HG02938 (cell line): ENCODE results near the gene CMSS1.
"Not testable (repeated sequence)": the region's sequence is repeated elsewhere in the genome, so short reads cannot be mapped to it uniquely, and the experiment has no call there.

ENCODE experiments used
- ATAC-seq: cut with Tn5 transposase; IDR thresholded peaks from one replicate; pipeline ENCODE4 v1.9.1; 2021; ENCODE audit warnings: mild to moderate bottlenecking, moderate library complexity; ENCODE audit not compliant: unreplicated experiment

Gene CMSS1

DNA sequence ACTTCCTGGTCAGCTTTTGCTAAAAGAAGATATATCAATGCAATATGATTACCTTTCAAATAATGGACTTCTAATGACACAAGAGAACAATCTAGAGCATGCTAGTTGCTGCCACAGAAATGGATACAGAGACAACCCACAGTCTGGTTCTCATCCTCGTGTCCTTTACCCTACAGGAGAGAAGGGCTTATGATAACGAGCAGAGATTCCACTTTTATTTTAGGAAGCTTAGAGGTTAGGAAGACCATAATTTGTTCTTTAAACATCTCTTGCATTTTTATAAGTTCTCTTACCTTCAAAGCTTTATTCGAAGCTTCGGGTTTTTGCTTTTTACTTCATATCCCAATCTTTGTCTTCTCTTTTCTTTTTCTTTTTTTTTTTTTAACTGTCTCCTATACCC lies 257.5 kb downstream of the CMSS1 start:
- no peak for ATAC-seq

DNA sequence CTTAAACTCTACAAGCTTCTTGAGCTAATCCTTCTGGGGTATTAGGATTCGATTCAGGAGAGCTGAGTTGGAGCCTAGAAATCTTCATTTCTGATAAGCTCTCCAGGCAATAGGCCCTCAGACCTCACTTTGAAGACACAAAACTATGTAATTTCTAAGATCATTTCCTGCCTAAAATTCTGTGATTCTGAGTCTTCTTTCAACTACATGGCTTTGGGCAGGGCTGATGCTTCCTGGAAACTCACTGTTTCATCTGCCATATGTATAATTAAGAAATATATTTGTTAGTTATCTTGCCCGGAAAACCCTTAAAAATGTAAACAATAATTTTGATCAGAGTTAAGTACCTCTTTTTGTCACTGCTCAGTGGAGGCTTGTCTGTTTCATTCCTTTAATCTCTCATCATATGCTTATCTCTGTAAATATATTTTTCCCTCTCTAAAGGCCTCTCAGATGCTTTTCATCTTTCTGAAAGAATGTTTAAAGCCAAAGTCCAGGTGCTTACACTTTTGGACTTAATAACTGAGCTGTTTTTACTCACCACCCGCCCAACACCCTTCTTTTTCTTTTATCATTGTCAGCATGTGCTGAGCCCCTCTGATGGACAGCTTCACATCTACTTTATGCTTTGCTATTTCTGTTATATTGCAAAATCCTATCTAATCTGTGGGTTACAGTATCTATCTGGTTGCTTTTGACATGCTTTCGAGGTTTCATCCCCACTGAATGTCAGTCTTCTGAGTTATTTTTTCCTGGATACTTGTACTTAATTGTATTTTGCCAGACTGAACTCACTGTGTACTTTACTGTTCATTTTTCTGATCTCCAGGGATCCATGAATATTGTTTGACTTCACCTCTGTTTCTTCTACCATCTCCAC lies 258.4 kb downstream of the CMSS1 start:
- no peak for ATAC-seq

DNA sequence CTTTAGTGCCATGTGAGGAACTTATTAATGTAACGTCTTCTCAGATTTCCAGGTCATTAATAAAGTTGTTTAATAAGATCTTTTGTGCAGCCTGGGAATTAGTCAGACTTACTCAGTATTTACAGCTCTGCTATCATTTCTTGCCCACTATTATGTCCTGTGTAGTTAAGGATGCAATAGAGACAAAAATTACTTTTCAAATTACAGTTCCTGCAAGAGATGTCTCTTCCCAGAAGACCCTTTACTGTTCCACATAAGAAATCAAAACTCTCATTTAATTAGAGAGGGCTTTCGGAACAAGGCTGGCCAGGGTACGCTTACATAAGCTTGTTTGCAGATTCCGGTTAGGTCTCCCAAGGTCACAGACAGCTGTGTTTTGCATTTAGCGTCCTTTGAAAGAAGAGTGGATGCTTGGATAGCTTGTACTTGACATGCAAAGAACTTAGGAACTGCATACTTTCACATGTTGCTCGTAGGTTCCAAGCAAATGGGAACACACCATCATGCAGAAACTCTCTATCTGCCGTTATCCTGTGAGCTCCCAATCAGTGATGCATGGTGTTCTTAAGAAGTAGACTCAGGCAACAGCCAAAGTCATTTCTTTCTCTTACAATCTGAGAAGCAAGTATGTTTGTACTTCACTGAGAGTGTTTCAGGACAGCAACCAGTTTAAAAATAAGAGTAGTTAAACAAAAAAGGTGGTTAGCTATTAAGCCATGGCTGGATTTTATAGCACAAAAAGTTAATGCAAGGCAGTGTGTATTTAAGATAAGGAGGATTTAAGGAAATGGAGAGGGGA lies 259.3 kb downstream of the CMSS1 start:
- no peak for ATAC-seq

DNA sequence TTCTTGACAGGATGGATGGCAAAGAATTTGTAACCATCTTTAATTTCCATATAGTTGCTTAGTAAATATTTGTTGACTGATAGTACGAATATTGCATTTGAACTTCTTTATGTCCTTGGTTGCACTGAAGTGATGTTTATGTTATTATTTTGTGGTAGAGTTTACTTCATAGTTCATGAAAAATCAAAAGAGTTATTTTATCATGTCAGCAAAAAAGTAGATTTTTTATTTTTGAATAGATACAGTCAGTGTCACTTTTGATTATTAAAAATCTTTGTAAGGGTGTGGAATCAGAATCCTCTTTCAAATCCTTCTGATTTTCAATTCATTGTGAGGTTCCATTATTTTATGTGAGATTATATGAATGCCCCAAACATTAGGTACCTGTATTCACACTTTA lies 261.7 kb downstream of the CMSS1 start:
- ATAC-seq = no peak

DNA sequence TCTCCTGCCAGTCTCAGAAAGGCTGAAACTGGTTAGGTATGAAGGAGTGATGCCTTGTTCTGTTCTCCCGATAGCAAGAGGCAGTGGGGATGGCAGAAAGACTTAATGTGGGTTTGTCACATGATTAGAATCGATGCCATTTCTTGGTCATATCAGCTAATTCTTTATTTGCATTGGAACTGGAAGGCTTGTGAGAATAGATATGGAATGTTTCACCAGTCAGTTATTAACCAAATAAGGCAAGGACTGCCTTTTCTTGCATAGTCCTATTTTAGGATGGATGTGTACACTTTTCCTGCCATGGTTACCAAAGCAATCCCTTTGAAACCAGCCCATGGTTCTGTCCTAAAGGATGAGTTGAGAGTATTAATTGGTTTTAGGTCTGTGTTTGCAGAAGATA lies 262.9 kb downstream of the CMSS1 start:
- no peak for ATAC-seq

DNA sequence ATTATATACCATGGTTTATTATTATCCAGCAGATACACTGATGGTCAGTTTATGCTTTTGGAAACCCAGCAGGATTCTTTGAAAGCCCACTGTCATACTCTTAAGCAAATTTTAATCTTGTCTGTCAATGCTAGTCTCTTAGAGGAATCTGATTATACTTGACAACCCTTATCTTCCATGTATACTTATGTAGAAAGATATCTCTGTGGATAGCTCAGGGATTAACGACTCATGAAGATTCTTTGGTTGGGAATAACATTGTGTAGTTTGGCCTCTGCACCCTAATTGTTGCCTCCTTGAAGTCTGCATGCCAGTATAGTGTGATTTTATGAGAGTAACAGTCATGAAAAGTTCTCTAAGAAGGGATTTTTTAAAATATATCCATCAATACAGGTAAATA lies 263.6 kb downstream of the CMSS1 start:
- no peak for ATAC-seq

DNA sequence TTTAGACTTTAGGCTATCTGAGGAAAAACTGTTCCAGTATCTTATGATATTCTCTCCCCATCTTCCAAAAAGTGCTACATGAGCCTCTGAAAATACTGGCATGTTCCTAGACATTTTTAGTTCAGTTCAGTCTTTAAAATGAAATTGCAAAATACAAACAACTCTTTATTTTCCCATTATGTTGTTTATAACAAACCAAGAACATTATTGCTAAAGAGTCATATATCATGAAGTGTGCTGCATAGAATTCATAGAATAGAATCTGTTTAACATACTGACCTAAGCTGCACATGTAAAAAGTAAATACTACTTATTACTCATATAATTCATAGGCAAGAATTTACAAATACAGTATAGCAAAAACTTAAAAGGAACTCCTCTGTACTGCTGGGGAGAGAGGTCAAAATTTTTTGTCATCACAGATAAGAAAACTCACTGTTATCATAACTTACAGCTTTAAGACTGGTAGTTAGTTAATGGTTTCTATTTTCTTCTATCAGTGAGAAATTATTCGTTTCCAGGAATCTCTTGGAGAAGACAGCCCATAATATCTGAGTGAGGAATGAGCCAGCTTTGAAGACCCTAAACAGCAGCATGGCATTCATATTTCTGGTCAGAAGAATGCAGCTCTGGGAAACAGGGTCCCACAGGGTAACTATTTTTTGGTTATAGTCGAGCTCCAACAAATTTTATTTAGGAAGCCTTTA lies 264.5 kb downstream of the CMSS1 start:
- ATAC-seq = no peak

DNA sequence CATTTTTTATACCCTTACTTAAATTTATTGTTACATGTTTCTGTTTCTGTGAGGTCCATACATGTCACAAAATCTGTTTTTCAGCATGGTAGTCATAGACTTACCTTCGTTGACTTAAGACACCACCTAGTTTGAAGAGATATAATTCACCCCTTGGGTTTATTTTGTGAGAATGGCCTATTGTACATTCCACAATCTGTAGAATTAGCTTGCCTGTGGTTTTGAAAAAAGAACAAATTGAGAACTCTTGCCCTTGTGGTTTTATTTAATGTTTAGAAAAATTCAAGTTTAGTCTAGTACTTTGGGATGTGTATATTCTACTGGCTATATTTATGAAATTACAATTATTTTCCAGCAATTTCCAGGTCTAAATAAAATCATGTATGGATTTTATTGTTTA lies 265.1 kb downstream of the CMSS1 start:
- ATAC-seq = no peak

DNA sequence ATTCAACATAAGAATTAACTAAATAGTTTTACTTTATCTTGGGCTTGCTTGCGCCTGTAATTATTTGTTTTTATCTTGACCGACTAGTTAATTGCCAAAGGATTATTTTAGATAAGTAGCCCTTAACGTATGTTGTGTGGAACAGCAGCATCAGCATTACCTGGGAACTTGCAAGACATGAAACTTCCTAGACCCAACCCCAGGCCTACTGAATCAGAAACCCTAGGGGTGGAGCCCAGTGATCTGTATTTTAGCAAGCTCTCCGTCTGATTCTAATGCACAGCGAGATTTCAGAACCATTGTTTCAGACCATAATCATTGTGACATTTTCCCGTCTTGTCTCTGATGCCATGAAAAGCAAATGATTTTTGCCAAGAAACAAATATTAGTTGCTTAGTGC lies 265.5 kb downstream of the CMSS1 start:
- ATAC-seq = no peak

DNA sequence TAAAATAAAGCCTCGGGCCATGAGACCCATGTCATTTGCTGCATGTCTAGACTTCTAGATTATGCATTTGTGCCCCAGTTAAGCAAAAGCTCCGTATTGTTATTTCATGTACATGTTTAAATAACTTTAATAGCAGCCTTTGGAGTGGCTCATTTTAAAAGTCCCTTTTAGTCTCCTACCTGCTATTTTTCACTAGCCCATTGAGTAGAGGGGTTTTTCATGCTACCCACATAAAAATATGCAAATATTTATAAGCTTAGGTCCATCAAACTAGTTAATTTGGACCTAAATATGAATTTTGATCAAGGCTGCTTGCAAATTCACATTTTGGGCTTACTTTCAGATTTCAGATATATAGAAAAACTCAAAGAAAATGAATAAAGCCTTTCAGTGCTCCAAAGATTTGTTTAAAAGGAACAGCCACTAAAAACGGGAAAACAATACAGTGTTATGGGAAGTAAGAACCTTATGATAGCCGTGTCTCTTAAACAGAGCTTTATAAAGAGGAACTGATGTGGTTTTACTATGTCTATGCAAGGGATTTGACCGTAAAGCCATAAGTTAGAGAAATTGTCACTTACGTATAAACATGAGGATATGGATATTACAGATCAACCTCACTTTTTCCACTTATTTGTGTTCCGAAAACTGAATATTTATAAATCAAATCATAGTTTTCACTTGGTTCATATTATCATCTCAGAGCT lies 266.6 kb downstream of the CMSS1 start:
- no peak for ATAC-seq

DNA sequence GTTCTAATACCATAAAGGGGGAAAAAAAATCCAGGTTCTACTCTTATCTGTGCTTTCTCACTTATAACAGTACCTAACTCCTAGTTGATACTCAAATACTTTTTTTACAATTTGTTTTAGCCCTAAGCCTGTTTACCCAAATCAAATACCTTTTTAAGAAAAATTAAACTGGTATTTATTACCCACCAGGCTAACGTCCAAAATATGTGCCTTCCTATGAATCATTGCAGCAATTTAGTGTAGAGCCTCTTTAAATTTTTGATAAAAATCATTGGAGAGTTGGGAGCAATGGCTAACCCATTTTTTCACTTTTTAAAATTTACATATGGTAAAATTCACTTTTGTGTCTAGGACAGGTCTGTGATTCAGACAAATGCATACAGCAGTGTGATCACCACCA lies 268.7 kb downstream of the CMSS1 start:
- no peak for ATAC-seq

DNA sequence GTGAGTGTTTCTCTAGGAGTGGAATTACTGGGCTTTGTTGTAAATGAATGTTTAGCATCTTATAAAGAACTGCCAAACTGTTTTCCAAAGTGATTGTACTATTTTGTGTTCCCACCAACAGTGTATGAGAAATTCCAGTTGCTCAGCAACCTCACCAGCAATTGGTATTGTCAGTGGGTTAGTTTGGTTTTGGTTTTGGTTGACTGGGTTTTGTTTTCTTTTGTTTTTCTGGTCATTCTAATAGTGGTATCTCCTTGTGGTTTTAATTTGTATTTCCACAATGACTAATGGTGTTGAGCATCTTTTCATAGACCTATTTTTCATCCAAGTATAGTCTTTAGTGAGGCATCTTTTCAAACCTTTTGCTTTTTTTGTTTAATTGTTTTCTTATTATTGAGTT lies 269.5 kb downstream of the CMSS1 start:
- ATAC-seq = peak; percentile 91

DNA sequence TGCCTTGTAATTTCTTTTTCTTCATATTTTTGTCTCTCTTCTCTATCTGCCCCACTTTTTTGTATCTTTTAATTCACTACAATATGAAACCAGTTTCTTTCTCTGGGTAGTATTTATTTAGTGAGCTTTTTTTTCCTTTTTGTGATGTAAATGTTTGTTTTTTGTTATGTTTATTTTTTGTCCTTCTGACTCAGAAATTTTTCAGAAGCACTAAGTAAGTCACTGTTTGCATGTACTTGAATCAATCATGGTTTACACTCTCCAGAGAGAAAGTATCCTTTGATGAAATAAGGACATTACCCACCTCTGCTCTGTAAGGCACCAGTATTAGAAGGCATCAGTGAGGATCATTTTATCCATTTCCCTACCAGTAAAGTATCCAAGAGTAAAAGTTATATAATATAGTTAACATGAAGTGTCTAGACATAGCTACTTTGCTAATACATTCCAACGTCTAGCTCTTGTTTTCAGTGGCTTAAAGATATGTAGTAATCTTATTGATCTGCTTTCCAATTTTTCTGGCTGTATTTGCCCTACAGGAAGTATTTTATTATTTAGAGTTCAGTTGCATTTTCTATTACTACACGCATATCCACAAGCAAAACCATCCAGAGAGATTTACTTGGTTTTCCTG lies 271.2 kb downstream of the CMSS1 start:
- ATAC-seq = no peak

DNA sequence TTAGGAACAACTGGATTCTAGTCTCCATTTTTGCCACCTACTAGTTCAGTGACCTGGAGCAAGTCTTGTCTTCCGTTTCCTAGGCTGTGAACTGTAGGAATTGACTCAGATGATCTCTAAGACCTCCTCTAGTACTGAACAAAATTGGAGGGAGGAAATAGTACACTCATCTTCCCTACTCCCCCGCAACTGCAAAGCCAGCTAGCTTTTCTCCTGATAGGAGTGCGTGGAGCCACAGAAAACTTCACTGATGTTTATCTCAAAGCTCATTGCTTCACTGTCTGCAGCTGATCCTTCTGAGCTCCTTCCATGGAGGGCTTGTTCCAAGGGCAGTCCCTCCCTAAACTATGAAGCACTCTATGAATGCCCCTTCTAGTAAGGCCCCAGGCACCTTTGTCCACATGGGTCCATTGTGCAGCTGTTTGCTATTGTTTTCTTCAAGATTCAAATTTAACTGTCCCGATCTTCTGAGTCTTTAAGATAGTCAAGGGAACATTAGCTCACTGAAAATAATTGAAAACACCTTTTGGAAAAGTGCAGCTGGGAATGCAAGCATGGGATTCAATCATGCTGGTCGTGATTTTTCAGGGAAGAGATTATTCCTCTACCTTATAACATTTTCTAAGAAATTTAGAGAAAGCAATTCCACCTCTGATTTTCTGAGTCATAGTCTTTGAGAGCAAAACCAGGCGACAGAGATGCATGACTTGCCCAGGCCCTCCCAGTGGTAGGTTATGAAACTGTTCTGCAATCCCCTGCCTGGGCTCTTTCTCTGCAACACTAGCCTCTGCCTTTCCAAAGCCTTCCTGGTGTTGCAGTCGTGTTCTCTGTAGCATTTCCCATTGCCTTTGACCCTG lies 272.4 kb downstream of the CMSS1 start:
- peak; percentile 61 for ATAC-seq

DNA sequence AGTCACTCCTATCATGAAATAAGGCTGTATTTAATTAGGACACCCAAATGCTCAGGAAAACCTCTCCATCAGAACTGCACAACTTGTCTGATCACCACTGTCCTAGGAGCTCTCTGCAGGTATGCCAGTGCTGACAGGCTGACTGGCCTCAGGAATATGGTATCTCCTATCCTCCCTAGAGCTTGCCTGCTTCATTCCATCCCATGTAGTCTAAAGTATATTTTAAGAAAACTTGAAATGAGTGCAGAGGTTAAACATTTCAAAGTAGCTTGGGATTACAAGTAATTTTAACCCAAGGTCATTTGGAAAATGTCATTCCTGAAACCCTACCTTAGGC lies 273.0 kb downstream of the CMSS1 start:
- ATAC-seq = no peak

DNA sequence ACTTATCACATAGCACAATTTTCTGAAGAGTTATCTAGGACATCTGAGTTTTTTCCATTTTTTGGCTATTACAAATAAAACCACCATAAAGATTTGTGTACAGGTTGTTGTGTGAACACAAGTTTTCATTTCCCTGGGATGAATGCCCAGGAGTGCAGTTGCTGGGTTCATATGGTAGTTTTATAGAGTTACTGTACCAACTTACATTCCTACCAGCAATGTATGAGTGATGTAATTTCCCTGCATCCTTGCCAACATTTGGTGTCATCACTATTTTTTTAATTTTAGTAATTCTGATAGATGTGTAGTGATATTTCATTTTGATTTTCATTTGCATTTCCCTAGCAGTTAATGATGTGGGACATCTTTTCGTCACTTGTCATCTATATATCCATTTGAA lies 276.2 kb downstream of the CMSS1 start:
- ATAC-seq = no peak

DNA sequence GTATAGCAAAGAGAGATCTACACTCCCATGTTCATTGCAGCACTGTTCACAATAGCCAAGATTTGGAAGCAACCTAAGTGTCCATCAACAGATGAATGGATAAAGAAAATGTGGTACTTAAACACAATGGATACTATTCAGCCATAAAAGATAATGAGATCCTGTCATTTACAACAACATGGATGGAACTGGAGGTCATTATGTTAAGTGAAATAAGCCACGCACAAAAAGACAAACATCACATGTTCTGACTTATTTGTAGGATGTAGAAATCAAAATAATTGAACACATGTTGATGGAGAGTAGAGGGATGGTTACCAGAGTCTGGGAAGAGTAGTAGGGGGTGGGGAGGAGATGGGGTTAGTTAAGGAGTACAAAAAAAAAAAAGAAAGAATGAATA lies 278.6 kb downstream of the CMSS1 start:
- ATAC-seq = not testable (repeated sequence)

DNA sequence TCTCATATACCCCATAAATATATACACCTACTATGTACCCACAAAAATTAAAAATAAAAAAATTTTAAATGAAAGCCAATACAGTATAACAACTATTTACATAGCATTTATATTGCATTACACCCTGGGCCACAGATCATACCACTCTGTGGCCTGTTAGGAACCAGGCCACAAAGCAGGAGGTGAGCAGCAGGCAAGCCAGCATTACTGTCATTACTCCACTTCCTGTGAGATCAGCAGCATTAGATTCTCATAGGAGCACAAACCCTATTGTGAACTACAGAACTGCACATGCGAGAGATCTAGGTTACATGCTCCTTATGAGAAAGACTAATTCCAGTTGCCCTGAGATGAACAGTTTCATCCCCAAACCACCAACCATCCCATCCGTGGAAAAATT lies 279.2 kb downstream of the CMSS1 start:
- ATAC-seq = no peak

DNA sequence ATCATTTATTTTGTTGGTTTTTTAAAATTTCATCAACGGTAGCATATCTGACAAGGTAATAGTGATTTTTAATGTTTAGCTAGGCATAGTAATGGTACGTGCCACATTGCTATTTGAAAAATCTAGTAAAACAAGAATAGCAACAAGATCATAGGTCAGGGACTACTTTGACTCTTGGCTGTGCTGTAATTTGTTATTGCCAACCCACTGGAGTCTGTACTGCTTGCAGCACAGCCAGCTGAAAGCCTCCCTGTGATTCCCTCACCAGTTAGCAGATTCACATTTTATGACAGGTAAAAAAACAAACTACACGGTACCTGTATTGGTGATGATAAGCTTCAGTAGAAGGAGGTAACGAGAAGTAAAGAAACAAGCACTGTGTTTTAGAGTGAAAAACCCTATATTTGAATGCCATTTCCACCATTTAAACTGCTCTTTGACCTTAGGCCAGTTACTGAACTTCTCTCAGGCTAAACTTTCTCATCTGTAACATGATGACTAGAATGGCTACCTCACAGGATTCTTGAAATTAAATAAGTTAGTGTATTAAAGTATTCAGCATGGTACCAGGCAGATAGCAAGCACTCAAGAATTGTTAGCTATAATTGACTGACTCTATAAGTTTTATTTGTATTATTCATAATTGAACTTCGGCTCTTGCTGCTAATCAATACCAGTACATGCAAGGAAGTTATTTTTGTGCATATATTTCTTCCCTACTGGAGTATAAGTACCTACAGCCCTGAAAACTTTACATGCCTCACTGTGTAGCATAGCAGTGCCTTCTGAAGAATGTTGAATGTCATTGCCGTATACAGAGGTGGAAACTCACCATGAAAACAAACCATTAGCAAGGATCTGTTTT lies 280.5 kb downstream of the CMSS1 start:
- ATAC-seq = no peak
